Vagina (tissue), 2 donors: Measurements from ENCODE around the gene TNS1. TPM values are rescaled to one million over a fixed set of nuclear protein-coding genes. Genes with fewer than 3 reads are reported as not detected.

Experiments
- DNase-seq, 2 donors: peaks; one replicate each; pipeline ENCODE4 v3.0.0-alpha.2; 2017; ENCODE audit errors: extremely low spot score in 2 of 2
- H3K27ac ChIP-seq: fragments of 200-600 bp; sonication (generic); one replicate; pipeline ENCODE4 v1.5.1; 2019
- H3K27me3 ChIP-seq: fragments of 200-600 bp; sonication (generic); one replicate; pipeline ENCODE4 v1.5.1; 2019
- H3K36me3 ChIP-seq, 2 donors: fragments of 200-600 bp; sonication (generic); one replicate each; pipeline ENCODE4 v1.5.1; 2017 to 2019
- H3K4me1 ChIP-seq: fragments of 200-600 bp; sonication (generic); one replicate; pipeline ENCODE4 v1.5.1; 2019
- H3K4me3 ChIP-seq, 2 donors: fragments of 200-600 bp; sonication (generic); 1 replicate in 1 of 2; 2 replicates in 1 of 2; pipeline ENCODE4 v1.5.1; 2016 to 2019
- H3K9me3 ChIP-seq: fragments of 200-600 bp; sonication (generic); one replicate; pipeline ENCODE4 v1.5.1; 2019
- POLR2A ChIP-seq, 2 donors: fragments of 450-650 bp; IDR thresholded peaks; one replicate each; pipeline ENCODE4 v1.6.1; 2017; ENCODE audit warnings: antibody characterized with exemption in 2 of 2, mild to moderate bottlenecking in 2 of 2, moderate library complexity in 2 of 2
- POLR2AphosphoS5 ChIP-seq, 2 donors: sonication (generic); formaldehyde crosslinking; IDR thresholded peaks; one replicate each; pipeline ENCODE4 v1.9.0; 2017; ENCODE audit warnings: antibody characterized with exemption in 2 of 2, mild to moderate bottlenecking in 2 of 2, low read depth in 1 of 2; ENCODE audit not compliant: insufficient read depth in 1 of 2
- intact Hi-C: fragments of 100-400 bp; cut with DNase I; formaldehyde crosslinking; loops from one replicate; pipeline ENCODE4 v1.15.1; 2023
- total RNA-seq: library from RNA; depleted of rRNA; stranded (reverse); fragments of >200 nt; gene quantifications from one replicate; pipeline ENCODE4 v1.2.3, GENCODE V29; 2016
- TF ChIP-seq, protein P1 (sequence below), 3 experiments: fragments of 450-650 bp in 2 of 3; fragments of 200-600 bp in 1 of 3; sonication (generic) in 1 of 3; IDR thresholded peaks; one replicate each; pipeline ENCODE4 v1.5.1; 2017 to 2019; ENCODE audit warnings: antibody characterized with exemption in 3 of 3, mild to moderate bottlenecking in 2 of 3, moderate library complexity in 2 of 3

The TNS1 gene
- total RNA-seq, 1 donor from 2014 or later: 216 TPM

- TF ChIP-seq, protein P1, sequence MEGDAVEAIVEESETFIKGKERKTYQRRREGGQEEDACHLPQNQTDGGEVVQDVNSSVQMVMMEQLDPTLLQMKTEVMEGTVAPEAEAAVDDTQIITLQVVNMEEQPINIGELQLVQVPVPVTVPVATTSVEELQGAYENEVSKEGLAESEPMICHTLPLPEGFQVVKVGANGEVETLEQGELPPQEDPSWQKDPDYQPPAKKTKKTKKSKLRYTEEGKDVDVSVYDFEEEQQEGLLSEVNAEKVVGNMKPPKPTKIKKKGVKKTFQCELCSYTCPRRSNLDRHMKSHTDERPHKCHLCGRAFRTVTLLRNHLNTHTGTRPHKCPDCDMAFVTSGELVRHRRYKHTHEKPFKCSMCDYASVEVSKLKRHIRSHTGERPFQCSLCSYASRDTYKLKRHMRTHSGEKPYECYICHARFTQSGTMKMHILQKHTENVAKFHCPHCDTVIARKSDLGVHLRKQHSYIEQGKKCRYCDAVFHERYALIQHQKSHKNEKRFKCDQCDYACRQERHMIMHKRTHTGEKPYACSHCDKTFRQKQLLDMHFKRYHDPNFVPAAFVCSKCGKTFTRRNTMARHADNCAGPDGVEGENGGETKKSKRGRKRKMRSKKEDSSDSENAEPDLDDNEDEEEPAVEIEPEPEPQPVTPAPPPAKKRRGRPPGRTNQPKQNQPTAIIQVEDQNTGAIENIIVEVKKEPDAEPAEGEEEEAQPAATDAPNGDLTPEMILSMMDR (IDR thresholded peaks at IDR 0.05): no peak
- TF ChIP-seq POLR2AphosphoS5 (IDR thresholded peaks at IDR 0.05; ENCODE audit: insufficient read depth in 1 of 2, low read depth in 1 of 2) (peak in 1 of 2 donors; percentile 11), POLR2A (IDR thresholded peaks at IDR 0.05) (no peak)
- Histone ChIP-seq H3K27ac (peak overlapping the region; percentile 57), H3K27me3 (no peaks in the 10 kb centered on the region), H3K9me3 (no peaks in the 10 kb centered on the region), H3K4me1 (peaks cover 28% of the 10 kb centered on the region), H3K4me3 (no peak overlapping the region), H3K36me3 (peaks cover 0 to 87% of the 10 kb centered on the region in 2 donors)
- DNase-seq: no peak
- intact Hi-C loops: no loop called here
Measured at GRCh38 chr2:217892560-217892959, 110.2 kb downstream of the TNS1 start.

GRCh38 chr2:217890445-217890844 lies 112.3 kb downstream of the TNS1 start:
- no peaks in the 10 kb centered on the region for H3K27me3 ChIP-seq
- H3K36me3 ChIP-seq: peaks cover 0 to 77% of the 10 kb centered on the region in 2 donors
- H3K27ac ChIP-seq: peak overlapping the region; percentile 58
- H3K9me3 ChIP-seq: no peaks in the 10 kb centered on the region
- intact Hi-C loops: loop anchor here (2.0 kb wide), 1 partner anchor 100 kb away; no protein-coding TSS in a partner anchor
- H3K4me3 ChIP-seq: no peak overlapping the region
- peaks cover 26% of the 10 kb centered on the region for H3K4me1 ChIP-seq
- peak in 1 of 2 donors; percentile 68 for TF ChIP-seq POLR2AphosphoS5 (IDR thresholded peaks at IDR 0.05; ENCODE audit: insufficient read depth in 1 of 2, low read depth in 1 of 2)
- TF ChIP-seq POLR2A (IDR thresholded peaks at IDR 0.05): no peak
- TF ChIP-seq, protein P1 (IDR thresholded peaks at IDR 0.05): peak in 2 of 3 experiments; percentile 24 to 54
- no peak for DNase-seq

DNA sequence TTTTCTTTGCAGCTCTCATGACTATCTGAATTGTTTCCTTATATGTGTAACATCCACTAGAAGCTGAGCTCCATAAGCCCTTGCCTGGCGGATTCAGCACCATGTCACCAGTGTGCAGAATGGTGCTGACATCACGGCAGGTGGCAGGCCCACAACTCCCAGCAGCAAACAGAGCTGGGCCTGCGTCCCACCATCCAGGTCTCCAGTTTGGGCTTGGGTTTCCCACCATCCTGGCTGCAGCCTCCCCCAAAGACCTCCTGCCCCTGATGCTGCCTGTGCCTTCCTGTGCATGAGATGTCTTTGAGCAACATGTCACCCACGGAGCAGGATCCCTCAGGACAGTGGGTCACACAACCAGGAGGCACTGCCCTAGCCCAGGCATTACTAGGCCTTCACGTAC lies 113.1 kb downstream of the TNS1 start:
- Histone ChIP-seq H3K36me3 (peaks cover 0 to 79% of the 10 kb centered on the region in 2 donors), H3K27me3 (no peaks in the 10 kb centered on the region), H3K27ac (no peak overlapping the region), H3K4me3 (no peak overlapping the region), H3K9me3 (no peaks in the 10 kb centered on the region), H3K4me1 (peaks cover 26% of the 10 kb centered on the region)
- no peak for TF ChIP-seq POLR2A (IDR thresholded peaks at IDR 0.05)
- DNase-seq: no peak
- intact Hi-C loops: loop anchor here (2.0 to 5.0 kb wide), 2 partner anchors 101 to 102 kb away; no protein-coding TSS in a partner anchor

GRCh38 chr2:217887841-217888701 lies 114.7 kb downstream of the TNS1 start:
- intact Hi-C loops: loop anchor here (5.0 kb wide), 1 partner anchor 101 kb away; no protein-coding TSS in a partner anchor
- Histone ChIP-seq H3K4me3 (no peak overlapping the region), H3K27me3 (no peaks in the 10 kb centered on the region), H3K36me3 (peaks cover 0 to 79% of the 10 kb centered on the region in 2 donors), H3K4me1 (peaks cover 26% of the 10 kb centered on the region), H3K9me3 (no peaks in the 10 kb centered on the region), H3K27ac (peak overlapping the region; percentile 30)
- DNase-seq: no peak
- TF ChIP-seq, protein P1 (IDR thresholded peaks at IDR 0.05): no peak
- TF ChIP-seq POLR2AphosphoS5 (IDR thresholded peaks at IDR 0.05; ENCODE audit: insufficient read depth in 1 of 2, low read depth in 1 of 2) (no peak), POLR2A (IDR thresholded peaks at IDR 0.05) (no peak)

DNA sequence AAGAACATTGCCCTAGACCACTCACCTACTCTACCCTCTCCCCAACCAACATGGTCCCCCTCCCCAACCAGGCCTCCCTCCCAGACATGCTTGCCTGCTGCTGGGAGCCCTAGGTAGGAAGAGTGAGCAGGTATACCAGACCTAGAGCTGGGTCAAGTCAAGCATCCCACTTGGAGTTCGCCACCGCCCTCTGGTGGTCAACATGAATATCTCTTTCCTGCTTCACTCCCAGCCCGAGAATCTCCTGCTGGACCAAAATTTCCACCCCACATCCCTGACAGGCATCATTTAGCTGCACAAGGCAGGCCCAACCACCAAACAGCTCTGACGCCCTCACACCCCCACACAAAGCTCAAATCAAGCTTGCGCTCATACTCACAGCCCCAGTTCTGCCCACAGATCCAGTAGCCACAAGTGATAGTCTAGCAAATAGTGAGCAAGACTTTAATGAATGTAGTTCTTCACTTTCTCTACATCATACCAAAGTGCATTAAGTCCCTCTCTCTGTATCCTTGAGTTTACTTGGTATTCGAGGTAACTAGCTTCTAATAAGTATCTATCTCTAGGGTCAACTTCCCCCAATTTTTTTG lies 116.0 kb downstream of the TNS1 start:
- intact Hi-C loops: loop anchor here (5.0 kb wide), 1 partner anchor 100 kb away; no protein-coding TSS in a partner anchor
- Histone ChIP-seq H3K9me3 (no peaks in the 10 kb centered on the region), H3K36me3 (peaks cover 0 to 71% of the 10 kb centered on the region in 2 donors), H3K27me3 (no peaks in the 10 kb centered on the region), H3K4me1 (peaks cover 26% of the 10 kb centered on the region), H3K27ac (peak overlapping the region; percentile 3), H3K4me3 (no peak overlapping the region)
- no peak for DNase-seq
- TF ChIP-seq POLR2A (IDR thresholded peaks at IDR 0.05): no peak
- TF ChIP-seq POLR2AphosphoS5 (IDR thresholded peaks at IDR 0.05; ENCODE audit: insufficient read depth in 1 of 2, low read depth in 1 of 2): peak in 1 of 2 donors; percentile 18
- TF ChIP-seq, protein P1 (IDR thresholded peaks at IDR 0.05): peak; percentile 77 to 90 (median 80)
